GM12892 (cell line): ENCODE results near the gene WDR81.

Experiments used
- POLR2A ChIP-seq: IDR thresholded peaks from 2 replicates; pipeline ENCODE4 v1.6.1; 2011; ENCODE audit warnings: low read depth, low read length, control low read depth
- POLR2AphosphoS5 ChIP-seq: IDR thresholded peaks from 2 replicates; pipeline ENCODE4 v1.6.1; 2011; ENCODE audit warnings: low read depth, low read length, control low read depth
- TAF1 ChIP-seq: IDR thresholded peaks from 2 replicates; pipeline ENCODE4 v1.6.1; 2011; ENCODE audit warnings: low read depth, mild to moderate bottlenecking, control low read depth, low read length, borderline replicate concordance

GRCh38 chr17:1776328-1776727, 51.8 kb downstream of the WDR81 start:
- TF ChIP-seq POLR2A (no peak), TAF1 (no peak), POLR2AphosphoS5 (no peak)
